ENCODE results near the gene ALKBH6. TPM values are rescaled to one million over a fixed set of nuclear protein-coding genes. Genes with fewer than 3 reads are reported as not detected.

The ALKBH6 gene
- total and polyA plus RNA-seq, 2 of the 13 experiments (the other 11 are each of a cell fraction or from before 2014, with no cell fraction given) = 13.7 to 18.1 TPM

DNA sequence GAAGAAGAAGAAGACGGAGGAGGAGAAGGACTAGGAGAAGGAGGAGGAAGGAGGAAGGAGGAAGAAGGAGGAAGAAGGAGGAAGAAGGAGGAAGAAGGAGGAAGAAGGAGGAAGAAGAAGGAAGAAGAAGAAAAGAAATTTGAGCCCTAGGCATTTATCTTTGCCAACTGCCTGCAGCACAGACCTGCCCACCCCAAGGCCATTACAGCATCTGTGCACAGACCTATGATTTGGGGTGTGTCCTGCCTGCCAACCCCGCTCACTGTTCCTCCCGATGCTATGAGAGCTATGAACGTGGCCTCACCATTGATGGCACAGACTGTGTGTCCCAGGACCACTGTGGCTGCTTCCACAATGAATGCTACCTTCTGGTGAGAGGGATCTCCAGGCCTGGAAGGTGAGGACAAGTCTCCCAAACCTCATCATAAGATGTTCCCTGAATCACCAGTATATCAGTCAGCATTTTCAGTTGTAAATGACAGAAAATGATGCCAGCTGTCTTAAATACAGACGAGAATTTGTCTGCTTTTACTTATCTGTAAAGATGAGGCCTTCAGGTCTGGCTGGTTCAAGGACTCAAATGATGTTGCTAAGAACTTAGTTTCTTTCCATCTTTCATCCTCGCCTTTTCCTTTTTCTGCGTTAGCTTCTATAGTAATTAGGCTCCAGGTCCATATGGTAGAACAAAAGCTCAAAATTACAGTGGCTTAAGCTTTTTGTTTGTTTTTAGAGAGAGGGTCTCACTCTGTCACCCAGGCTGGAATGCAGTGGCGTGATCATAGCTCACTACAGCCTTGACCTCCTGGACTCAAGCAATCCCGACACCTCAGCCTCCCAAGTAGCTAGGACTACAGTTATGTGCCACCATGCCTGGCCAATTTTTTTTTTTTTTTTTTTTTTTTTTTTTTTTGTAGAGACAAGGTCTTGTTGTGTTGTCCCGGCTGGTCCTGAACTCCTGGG lies 23.0 kb downstream of the ALKBH6 start:
- intact Hi-C loops (cut with micrococcal nuclease; ENCODE audit: unreplicated experiment) (no loop called here), in situ Hi-C loops (cut with HindIII; ENCODE audit: extremely low pct_ligation_motif_present, low pct_unique_long_range_greater_than_20kb) (no loop called here)
- H3K27me3 ChIP-seq (ENCODE audit: control insufficient read depth in 1 of 2, insufficient read depth in 2 of 2, low read length in 2 of 2) = peaks cover 0 to 9% of the 10 kb centered on the region in 2 experiments; a peak in 3 of 5 replicates
- H3K36me3 ChIP-seq (replicated peaks in 1 of 2; ENCODE audit: control insufficient read depth in 1 of 2, insufficient read depth in 2 of 2, low read length in 2 of 2) = no peaks in the 10 kb centered on the region
- no peak overlapping the region for H3K9ac ChIP-seq (ENCODE audit: insufficient read depth, low read depth, low read length)
- peaks cover 10% of the 10 kb centered on the region for H3K79me2 ChIP-seq (ENCODE audit: insufficient read depth, low read length)
- peak; percentile 37 for FAIRE-seq
- no peak overlapping the region for H3K4me3 ChIP-seq (replicated peaks in 1 of 3; ENCODE audit: insufficient read depth in 1 of 3, low read depth in 2 of 3, low read length in 3 of 3)
- H3K4me1 ChIP-seq (ENCODE audit: insufficient read depth, low read length) = peaks cover 26% of the 10 kb centered on the region
- 14% methylated on average over 10 of the region's 10 CpGs for WGBS (ENCODE audit: low lambda C conversion rate)
- CTCF ChIA-PET (ENCODE audit: low intra/inter-chr PET ratio, low total read pairs) = no interaction called here
- peak; percentile 46 for DNase-seq (ENCODE audit: low spot score)
- BruUV-seq (replicated peaks) = no TSS peak
- no peak overlapping the region for H2AFZ ChIP-seq (ENCODE audit: low read length)
- H3K4me2 ChIP-seq (ENCODE audit: low read depth, low read length) = peak overlapping the region; percentile 49
- POLR2A ChIA-PET = interaction anchor here (1.0 to 4.2 kb wide), 5 partner anchors 18 to 223 kb away, joined by 3 to 14 read pairs (median 4); partner anchors contain the start of genes ALKBH6, SYNE4, THAP8 and WDR62
- ATAC-seq = no peak
- no peaks in the 10 kb centered on the region for H3K9me3 ChIP-seq (ENCODE audit: low read length)
- no peaks in the 10 kb centered on the region for H4K20me1 ChIP-seq (ENCODE audit: insufficient read depth, low read length)
- peak overlapping the region; percentile 48 for H3K27ac ChIP-seq (ENCODE audit: extremely low read length, insufficient read depth, low read length)
- TF ChIP-seq ZNF317 (CRISPR knock-in tag; IDR thresholded peaks at IDR 0.05) (no peak), RARA (CRISPR knock-in tag; IDR thresholded peaks at IDR 0.05) (peak; percentile 46; the same call in 1 of the 2 replicates), ZNF460 (CRISPR knock-in tag; IDR thresholded peaks at IDR 0.05; ENCODE audit: borderline replicate concordance) (peak; percentile 44; the same call in 1 of the 2 replicates), HNF4A (CRISPR knock-in tag; IDR thresholded peaks at IDR 0.05) (peak; percentile 51), SALL1 (CRISPR knock-in tag; IDR thresholded peaks at IDR 0.05) (0 out of 2 replicates have a peak, but pooled peaks have one; percentile 17), TEAD3 (CRISPR knock-in tag; optimal IDR thresholded peaks at IDR 0.05; ENCODE audit: borderline replicate concordance) (peak; percentile 76), GABPB1 (CRISPR knock-in tag; IDR thresholded peaks at IDR 0.05) (0 out of 2 replicates have a peak, but pooled peaks have one; percentile 13), ZFX (CRISPR knock-in tag; IDR thresholded peaks at IDR 0.05; ENCODE audit: low read depth) (no peak), ZNF839 (CRISPR knock-in tag; IDR thresholded peaks at IDR 0.05; ENCODE audit: borderline replicate concordance) (no peak), ZNF782 (CRISPR knock-in tag; IDR thresholded peaks at IDR 0.05; ENCODE audit: borderline replicate concordance) (peak; percentile 99; the same call in 1 of the 2 replicates), THAP11 (CRISPR knock-in tag; IDR thresholded peaks at IDR 0.05) (0 out of 2 replicates have a peak, but pooled peaks have one; percentile 28), HOXA3 (CRISPR knock-in tag; IDR thresholded peaks at IDR 0.05) (peak; percentile 36; the same call in 1 of the 2 replicates), SOX13 (IDR thresholded peaks at IDR 0.05) (no peak), SOX13 (CRISPR knock-in tag; conservative IDR thresholded peaks at IDR 0.05 in 1 of 2, IDR thresholded peaks at IDR 0.05 in 1 of 2) (peak in 1 of 2 experiments; percentile 56; a peak in 2 of 4 replicates), ZBTB8A (CRISPR knock-in tag; IDR thresholded peaks at IDR 0.05; ENCODE audit: borderline replicate concordance, low read depth) (no peak), ZNF329 (CRISPR knock-in tag; IDR thresholded peaks at IDR 0.05; ENCODE audit: low read depth) (peak; percentile 99), JUND (CRISPR knock-in tag; IDR thresholded peaks at IDR 0.05) (no peak)
- TF ChIP-seq, protein P1, sequence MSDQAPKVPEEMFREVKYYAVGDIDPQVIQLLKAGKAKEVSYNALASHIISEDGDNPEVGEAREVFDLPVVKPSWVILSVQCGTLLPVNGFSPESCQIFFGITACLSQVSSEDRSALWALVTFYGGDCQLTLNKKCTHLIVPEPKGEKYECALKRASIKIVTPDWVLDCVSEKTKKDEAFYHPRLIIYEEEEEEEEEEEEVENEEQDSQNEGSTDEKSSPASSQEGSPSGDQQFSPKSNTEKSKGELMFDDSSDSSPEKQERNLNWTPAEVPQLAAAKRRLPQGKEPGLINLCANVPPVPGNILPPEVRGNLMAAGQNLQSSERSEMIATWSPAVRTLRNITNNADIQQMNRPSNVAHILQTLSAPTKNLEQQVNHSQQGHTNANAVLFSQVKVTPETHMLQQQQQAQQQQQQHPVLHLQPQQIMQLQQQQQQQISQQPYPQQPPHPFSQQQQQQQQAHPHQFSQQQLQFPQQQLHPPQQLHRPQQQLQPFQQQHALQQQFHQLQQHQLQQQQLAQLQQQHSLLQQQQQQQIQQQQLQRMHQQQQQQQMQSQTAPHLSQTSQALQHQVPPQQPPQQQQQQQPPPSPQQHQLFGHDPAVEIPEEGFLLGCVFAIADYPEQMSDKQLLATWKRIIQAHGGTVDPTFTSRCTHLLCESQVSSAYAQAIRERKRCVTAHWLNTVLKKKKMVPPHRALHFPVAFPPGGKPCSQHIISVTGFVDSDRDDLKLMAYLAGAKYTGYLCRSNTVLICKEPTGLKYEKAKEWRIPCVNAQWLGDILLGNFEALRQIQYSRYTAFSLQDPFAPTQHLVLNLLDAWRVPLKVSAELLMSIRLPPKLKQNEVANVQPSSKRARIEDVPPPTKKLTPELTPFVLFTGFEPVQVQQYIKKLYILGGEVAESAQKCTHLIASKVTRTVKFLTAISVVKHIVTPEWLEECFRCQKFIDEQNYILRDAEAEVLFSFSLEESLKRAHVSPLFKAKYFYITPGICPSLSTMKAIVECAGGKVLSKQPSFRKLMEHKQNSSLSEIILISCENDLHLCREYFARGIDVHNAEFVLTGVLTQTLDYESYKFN (CRISPR knock-in tag; conservative IDR thresholded peaks at IDR 0.05) = peak; percentile 46
- TF ChIP-seq, protein P2, sequence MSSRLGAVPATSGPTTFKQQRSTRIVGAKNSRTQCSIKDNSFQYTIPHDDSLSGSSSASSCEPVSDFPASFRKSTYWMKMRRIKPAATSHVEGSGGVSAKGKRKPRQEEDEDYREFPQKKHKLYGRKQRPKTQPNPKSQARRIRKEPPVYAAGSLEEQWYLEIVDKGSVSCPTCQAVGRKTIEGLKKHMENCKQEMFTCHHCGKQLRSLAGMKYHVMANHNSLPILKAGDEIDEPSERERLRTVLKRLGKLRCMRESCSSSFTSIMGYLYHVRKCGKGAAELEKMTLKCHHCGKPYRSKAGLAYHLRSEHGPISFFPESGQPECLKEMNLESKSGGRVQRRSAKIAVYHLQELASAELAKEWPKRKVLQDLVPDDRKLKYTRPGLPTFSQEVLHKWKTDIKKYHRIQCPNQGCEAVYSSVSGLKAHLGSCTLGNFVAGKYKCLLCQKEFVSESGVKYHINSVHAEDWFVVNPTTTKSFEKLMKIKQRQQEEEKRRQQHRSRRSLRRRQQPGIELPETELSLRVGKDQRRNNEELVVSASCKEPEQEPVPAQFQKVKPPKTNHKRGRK (CRISPR knock-in tag; IDR thresholded peaks at IDR 0.05) = peak; percentile 85; the same call in 1 of the 2 replicates

Measured in HepG2 (cell line).